Measurements from ENCODE around the gene PSME2. TPM values are rescaled to one million over a fixed set of nuclear protein-coding genes. Genes with fewer than 3 reads are reported as not detected.

PSME2 gene
- total and polyA plus RNA-seq, 2 of the 13 experiments (the other 11 are each of a cell fraction or from before 2014, with no cell fraction given) = 332 to 716 TPM

DNA sequence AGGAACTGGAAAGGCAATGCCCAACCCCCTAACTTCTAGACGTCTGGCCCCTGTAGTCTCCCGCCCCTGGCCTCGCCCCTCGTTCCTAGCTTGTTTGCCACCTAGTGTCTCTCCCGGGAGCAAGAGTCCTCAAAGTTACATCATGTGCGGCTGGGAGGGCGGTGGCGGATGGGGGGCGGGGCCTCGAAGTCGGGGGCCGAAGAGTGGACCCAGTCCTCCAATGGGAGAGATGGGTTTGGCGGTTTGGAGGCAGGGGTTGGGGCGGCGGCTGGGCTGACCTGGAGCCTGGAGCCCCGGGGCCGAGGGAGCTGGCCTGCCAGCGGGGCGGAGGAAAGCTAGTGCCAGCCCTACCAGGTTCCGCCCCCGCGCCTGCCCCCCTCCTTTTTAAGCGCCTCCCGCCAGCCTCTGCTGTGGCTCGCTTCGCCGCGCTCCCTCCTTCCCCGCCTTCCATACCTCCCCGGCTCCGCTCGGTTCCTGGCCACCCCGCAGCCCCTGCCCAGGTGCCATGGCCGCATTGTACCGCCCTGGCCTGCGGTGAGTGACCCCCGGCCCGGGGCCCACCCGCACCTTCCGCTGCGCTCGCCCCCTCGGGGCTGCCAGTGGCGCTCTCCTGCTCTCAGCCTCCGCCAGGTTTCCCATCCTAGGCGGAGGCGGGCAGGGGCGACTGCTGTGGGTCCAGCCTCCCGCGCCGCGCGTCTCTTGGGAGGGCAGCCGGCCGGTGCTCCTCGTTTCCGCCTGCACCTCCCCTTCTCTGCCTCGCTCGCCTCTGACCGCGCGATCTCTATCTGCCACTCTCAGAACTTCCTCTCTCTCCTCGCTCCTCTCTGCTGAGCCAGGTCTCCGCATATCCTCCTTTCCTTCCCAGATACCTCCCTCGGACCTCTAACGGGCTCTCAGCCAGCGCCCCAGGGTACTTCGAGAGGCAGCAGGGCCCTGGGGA lies 52.2 kb downstream of the PSME2 start, which contains the start of gene PCK2 (continued):
- TF ChIP-seq, protein P1, sequence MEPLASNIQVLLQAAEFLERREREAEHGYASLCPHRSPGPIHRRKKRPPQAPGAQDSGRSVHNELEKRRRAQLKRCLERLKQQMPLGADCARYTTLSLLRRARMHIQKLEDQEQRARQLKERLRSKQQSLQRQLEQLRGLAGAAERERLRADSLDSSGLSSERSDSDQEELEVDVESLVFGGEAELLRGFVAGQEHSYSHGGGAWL (CRISPR knock-in tag; IDR thresholded peaks at IDR 0.05) = peak; percentile 99; the same call in 1 of the 2 replicates
- TF ChIP-seq KDM6A (CRISPR knock-in tag; IDR thresholded peaks at IDR 0.05; ENCODE audit: low read depth) (peak; percentile 71), ZNF441 (CRISPR knock-in tag; IDR thresholded peaks at IDR 0.05; ENCODE audit: borderline replicate concordance) (peak; percentile 68; the same call in 1 of the 2 replicates), AGO1 (IDR thresholded peaks at IDR 0.05; ENCODE audit: low read depth, low read length, poor library complexity, severe bottlenecking) (peak; percentile 78), ZNF138 (CRISPR knock-in tag; IDR thresholded peaks at IDR 0.05; ENCODE audit: low read depth) (no peak), ZNF550 (CRISPR knock-in tag; IDR thresholded peaks at IDR 0.05; ENCODE audit: borderline replicate concordance) (peak; percentile 70; the same call in 1 of the 2 replicates), ZNF34 (CRISPR knock-in tag; IDR thresholded peaks at IDR 0.05; ENCODE audit: borderline replicate concordance) (no peak; the same call in none of the 2 replicates), ZNF331 (CRISPR knock-in tag; IDR thresholded peaks at IDR 0.05) (peak; percentile 83), ZNF766 (CRISPR knock-in tag; IDR thresholded peaks at IDR 0.05; ENCODE audit: borderline replicate concordance) (peak; percentile 97), KAT7 (CRISPR knock-in tag; IDR thresholded peaks at IDR 0.05; ENCODE audit: borderline replicate concordance) (peak; percentile 100), ELF3 (CRISPR knock-in tag; IDR thresholded peaks at IDR 0.05) (peak; percentile 84), ZNF496 (CRISPR knock-in tag; IDR thresholded peaks at IDR 0.05; ENCODE audit: insufficient replicate concordance) (no peak), ELF1 (CRISPR knock-in tag; IDR thresholded peaks at IDR 0.05) (no peak; the same call in none of the 2 replicates), ZBTB1 (CRISPR knock-in tag; IDR thresholded peaks at IDR 0.05; ENCODE audit: borderline replicate concordance) (no peak), BHLHE40 (IDR thresholded peaks at IDR 0.05; ENCODE audit: low read length) (no peak; the same call in 1 of the 2 replicates)
- TF ChIP-seq, protein P2, sequence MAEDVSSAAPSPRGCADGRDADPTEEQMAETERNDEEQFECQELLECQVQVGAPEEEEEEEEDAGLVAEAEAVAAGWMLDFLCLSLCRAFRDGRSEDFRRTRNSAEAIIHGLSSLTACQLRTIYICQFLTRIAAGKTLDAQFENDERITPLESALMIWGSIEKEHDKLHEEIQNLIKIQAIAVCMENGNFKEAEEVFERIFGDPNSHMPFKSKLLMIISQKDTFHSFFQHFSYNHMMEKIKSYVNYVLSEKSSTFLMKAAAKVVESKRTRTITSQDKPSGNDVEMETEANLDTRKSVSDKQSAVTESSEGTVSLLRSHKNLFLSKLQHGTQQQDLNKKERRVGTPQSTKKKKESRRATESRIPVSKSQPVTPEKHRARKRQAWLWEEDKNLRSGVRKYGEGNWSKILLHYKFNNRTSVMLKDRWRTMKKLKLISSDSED (CRISPR knock-in tag; IDR thresholded peaks at IDR 0.05) = no peak
- TF ChIP-seq, protein P3, sequence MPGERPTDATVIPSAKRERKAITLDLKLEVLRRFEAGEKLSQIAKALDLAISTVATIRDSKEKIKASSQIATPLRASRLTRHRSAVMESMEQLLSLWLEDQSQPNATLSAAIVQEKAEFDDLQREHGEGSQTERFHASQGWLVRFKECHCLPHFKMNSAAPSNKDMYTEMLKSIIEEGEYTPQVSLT (CRISPR knock-in tag; IDR thresholded peaks at IDR 0.05; ENCODE audit: borderline replicate concordance, low read depth) = no peak
- TF ChIP-seq, protein P4, sequence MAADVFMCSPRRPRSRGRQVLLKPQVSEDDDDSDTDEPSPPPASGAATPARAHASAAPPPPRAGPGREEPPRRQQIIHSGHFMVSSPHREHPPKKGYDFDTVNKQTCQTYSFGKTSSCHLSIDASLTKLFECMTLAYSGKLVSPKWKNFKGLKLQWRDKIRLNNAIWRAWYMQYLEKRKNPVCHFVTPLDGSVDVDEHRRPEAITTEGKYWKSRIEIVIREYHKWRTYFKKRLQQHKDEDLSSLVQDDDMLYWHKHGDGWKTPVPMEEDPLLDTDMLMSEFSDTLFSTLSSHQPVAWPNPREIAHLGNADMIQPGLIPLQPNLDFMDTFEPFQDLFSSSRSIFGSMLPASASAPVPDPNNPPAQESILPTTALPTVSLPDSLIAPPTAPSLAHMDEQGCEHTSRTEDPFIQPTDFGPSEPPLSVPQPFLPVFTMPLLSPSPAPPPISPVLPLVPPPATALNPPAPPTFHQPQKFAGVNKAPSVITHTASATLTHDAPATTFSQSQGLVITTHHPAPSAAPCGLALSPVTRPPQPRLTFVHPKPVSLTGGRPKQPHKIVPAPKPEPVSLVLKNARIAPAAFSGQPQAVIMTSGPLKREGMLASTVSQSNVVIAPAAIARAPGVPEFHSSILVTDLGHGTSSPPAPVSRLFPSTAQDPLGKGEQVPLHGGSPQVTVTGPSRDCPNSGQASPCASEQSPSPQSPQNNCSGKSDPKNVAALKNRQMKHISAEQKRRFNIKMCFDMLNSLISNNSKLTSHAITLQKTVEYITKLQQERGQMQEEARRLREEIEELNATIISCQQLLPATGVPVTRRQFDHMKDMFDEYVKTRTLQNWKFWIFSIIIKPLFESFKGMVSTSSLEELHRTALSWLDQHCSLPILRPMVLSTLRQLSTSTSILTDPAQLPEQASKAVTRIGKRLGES (CRISPR knock-in tag; IDR thresholded peaks at IDR 0.05; ENCODE audit: borderline replicate concordance) = peak; percentile 95
- TF ChIP-seq, protein P5, sequence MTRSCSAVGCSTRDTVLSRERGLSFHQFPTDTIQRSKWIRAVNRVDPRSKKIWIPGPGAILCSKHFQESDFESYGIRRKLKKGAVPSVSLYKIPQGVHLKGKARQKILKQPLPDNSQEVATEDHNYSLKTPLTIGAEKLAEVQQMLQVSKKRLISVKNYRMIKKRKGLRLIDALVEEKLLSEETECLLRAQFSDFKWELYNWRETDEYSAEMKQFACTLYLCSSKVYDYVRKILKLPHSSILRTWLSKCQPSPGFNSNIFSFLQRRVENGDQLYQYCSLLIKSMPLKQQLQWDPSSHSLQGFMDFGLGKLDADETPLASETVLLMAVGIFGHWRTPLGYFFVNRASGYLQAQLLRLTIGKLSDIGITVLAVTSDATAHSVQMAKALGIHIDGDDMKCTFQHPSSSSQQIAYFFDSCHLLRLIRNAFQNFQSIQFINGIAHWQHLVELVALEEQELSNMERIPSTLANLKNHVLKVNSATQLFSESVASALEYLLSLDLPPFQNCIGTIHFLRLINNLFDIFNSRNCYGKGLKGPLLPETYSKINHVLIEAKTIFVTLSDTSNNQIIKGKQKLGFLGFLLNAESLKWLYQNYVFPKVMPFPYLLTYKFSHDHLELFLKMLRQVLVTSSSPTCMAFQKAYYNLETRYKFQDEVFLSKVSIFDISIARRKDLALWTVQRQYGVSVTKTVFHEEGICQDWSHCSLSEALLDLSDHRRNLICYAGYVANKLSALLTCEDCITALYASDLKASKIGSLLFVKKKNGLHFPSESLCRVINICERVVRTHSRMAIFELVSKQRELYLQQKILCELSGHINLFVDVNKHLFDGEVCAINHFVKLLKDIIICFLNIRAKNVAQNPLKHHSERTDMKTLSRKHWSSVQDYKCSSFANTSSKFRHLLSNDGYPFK (CRISPR knock-in tag; IDR thresholded peaks at IDR 0.05; ENCODE audit: borderline replicate concordance) = peak; percentile 59
